Smooth muscle cell of the brain vasculature (primary cell): Measurements from ENCODE around the gene SLC45A2.
"Not testable (repeated sequence)": the region's sequence is repeated elsewhere in the genome, so short reads cannot be mapped to it uniquely, and the experiment has no call there.

Experiments
- DNase-seq: peaks from one replicate; pipeline ENCODE4 v3.0.0-alpha.2; 2012; ENCODE audit warnings: low read depth, low spot score

The SLC45A2 gene

GRCh38 chr5:33984671-33985124 is at the start of gene SLC45A2:
TSS of gene SLC45A2 (minus strand) at chr5:33984693. CDS start at chr5:33984583, 110 bp downstream.
- DNase-seq: no peak

- DNase-seq: no peak
Measured at GRCh38 chr5:34031966-34032365, 47.5 kb upstream of the SLC45A2 start.

- no peak for DNase-seq
Measured at GRCh38 chr5:34031117-34031516, 46.6 kb upstream of the SLC45A2 start.

GRCh38 chr5:34030585-34030984 is 46.1 kb upstream of the SLC45A2 start:
- not testable (repeated sequence) for DNase-seq

GRCh38 chr5:34030048-34030447 is 45.6 kb upstream of the SLC45A2 start:
- no peak for DNase-seq

GRCh38 chr5:34028349-34028748 is 43.9 kb upstream of the SLC45A2 start:
- no peak for DNase-seq

- no peak for DNase-seq
Measured at GRCh38 chr5:34026089-34026761, 41.7 kb upstream of the SLC45A2 start.

GRCh38 chr5:34022121-34022705 is 37.7 kb upstream of the SLC45A2 start:
- DNase-seq: no peak

- no peak for DNase-seq
Measured at GRCh38 chr5:34021334-34021733, 36.8 kb upstream of the SLC45A2 start.

- no peak for DNase-seq
Measured at GRCh38 chr5:34020726-34021125, 36.2 kb upstream of the SLC45A2 start.

GRCh38 chr5:34017254-34017653 is 32.8 kb upstream of the SLC45A2 start:
- DNase-seq: no peak

- no peak for DNase-seq
Measured at GRCh38 chr5:34016750-34017149, 32.3 kb upstream of the SLC45A2 start.

GRCh38 chr5:34016222-34016621 is 31.7 kb upstream of the SLC45A2 start:
- no peak for DNase-seq

GRCh38 chr5:34015120-34015822 is 30.8 kb upstream of the SLC45A2 start:
- DNase-seq: no peak

- no peak for DNase-seq
Measured at GRCh38 chr5:34014626-34015025, 30.1 kb upstream of the SLC45A2 start.

- DNase-seq: no peak
Measured at GRCh38 chr5:34013547-34013946, 29.1 kb upstream of the SLC45A2 start.

GRCh38 chr5:34012791-34013190 is 28.3 kb upstream of the SLC45A2 start:
- DNase-seq: no peak

GRCh38 chr5:34011536-34011935 is 27.0 kb upstream of the SLC45A2 start:
- DNase-seq: no peak

GRCh38 chr5:34010146-34010545 is 25.7 kb upstream of the SLC45A2 start:
- not testable (repeated sequence) for DNase-seq

- DNase-seq: no peak
Measured at GRCh38 chr5:34009610-34010009, 25.1 kb upstream of the SLC45A2 start.

GRCh38 chr5:34008802-34009201 is 24.3 kb upstream of the SLC45A2 start:
- no peak for DNase-seq
